ENCODE data around the gene YAP1. TPM values are rescaled to one million over a fixed set of nuclear protein-coding genes. Genes with fewer than 3 reads are reported as not detected.

Gene YAP1
- total RNA-seq, 4 donors from 2014 or later = 130 to 203 (median 200) TPM

- no peak for TF ChIP-seq POLR2A (IDR thresholded peaks at IDR 0.05)
- TF ChIP-seq CTCF (IDR thresholded peaks at IDR 0.05) = no peak
- no peak for TF ChIP-seq EP300 (IDR thresholded peaks at IDR 0.05)
- H3K27me3 ChIP-seq = no peaks in the 10 kb centered on the region
- H3K27ac ChIP-seq = no peak overlapping the region
- DNase-seq (ENCODE audit: low spot score in 2 of 2) = no peak
- H3K9me3 ChIP-seq = no peaks in the 10 kb centered on the region
- no peak overlapping the region for H3K4me3 ChIP-seq
- H3K36me3 ChIP-seq = peaks cover 0 to 5% (median 0%) of the 10 kb centered on the region in 3 donors
- H3K4me1 ChIP-seq = peaks cover 0 to 70% (median 13%) of the 10 kb centered on the region in 4 donors
- 41 to 49% methylated on average over 1 of the region's 1 CpG for WGBS, 2 donors
These were observed 32.1 kb downstream of the YAP1 start for GRCh38 chr11:102142333-102142732.

GRCh38 chr11:102143867-102144266 lies 33.6 kb downstream of the YAP1 start:
- peak overlapping the region in 1 of 4 donors; percentile 5 for H3K27ac ChIP-seq
- TF ChIP-seq CTCF (IDR thresholded peaks at IDR 0.05) = no peak
- TF ChIP-seq EP300 (IDR thresholded peaks at IDR 0.05) = no peak
- TF ChIP-seq POLR2A (IDR thresholded peaks at IDR 0.05) = no peak
- no peak overlapping the region for H3K4me3 ChIP-seq
- no peaks in the 10 kb centered on the region for H3K27me3 ChIP-seq
- H3K9me3 ChIP-seq = no peaks in the 10 kb centered on the region
- no peak for DNase-seq (ENCODE audit: low spot score in 2 of 2)
- 48 to 63% methylated on average over 1 of the region's 1 CpG for WGBS, 2 donors
- H3K36me3 ChIP-seq = no peaks in the 10 kb centered on the region
- peaks cover 0 to 68% (median 13%) of the 10 kb centered on the region in 4 donors for H3K4me1 ChIP-seq

GRCh38 chr11:102144357-102145355 lies 34.4 kb downstream of the YAP1 start:
- Histone ChIP-seq H3K4me1 (peaks cover 0 to 61% (median 11%) of the 10 kb centered on the region in 4 donors), H3K27me3 (no peaks in the 10 kb centered on the region), H3K4me3 (no peak overlapping the region), H3K9me3 (no peaks in the 10 kb centered on the region), H3K27ac (peak overlapping the region in 1 of 4 donors; percentile 54), H3K36me3 (no peaks in the 10 kb centered on the region)
- TF ChIP-seq CTCF (IDR thresholded peaks at IDR 0.05) (no peak), POLR2A (IDR thresholded peaks at IDR 0.05) (no peak), EP300 (IDR thresholded peaks at IDR 0.05) (peak in 1 of 2 donors; percentile 3)
- DNase-seq (ENCODE audit: low spot score in 2 of 2) = peak in 1 of 2 donors; percentile 63
- WGBS, 2 donors = 17 to 30% methylated on average over 4 of the region's 4 CpGs

- H3K27me3 ChIP-seq = no peaks in the 10 kb centered on the region
- TF ChIP-seq EP300 (IDR thresholded peaks at IDR 0.05) = no peak
- TF ChIP-seq CTCF (IDR thresholded peaks at IDR 0.05) = no peak
- TF ChIP-seq POLR2A (IDR thresholded peaks at IDR 0.05) = no peak
- no peak overlapping the region for H3K4me3 ChIP-seq
- no peak for DNase-seq (ENCODE audit: low spot score in 2 of 2)
- no peaks in the 10 kb centered on the region for H3K36me3 ChIP-seq
- peaks cover 0 to 48% (median 11%) of the 10 kb centered on the region in 4 donors for H3K4me1 ChIP-seq
- H3K9me3 ChIP-seq = no peaks in the 10 kb centered on the region
- 69 to 75% methylated on average over 4 of the region's 4 CpGs for WGBS, 2 donors
- peak overlapping the region in 1 of 4 donors; percentile 1 for H3K27ac ChIP-seq
These were observed 36.8 kb downstream of the YAP1 start for GRCh38 chr11:102147015-102147414.

GRCh38 chr11:102147632-102148031 lies 37.4 kb downstream of the YAP1 start:
- TF ChIP-seq CTCF (IDR thresholded peaks at IDR 0.05) (no peak), EP300 (IDR thresholded peaks at IDR 0.05) (no peak), POLR2A (IDR thresholded peaks at IDR 0.05) (no peak)
- WGBS, 2 donors = 90 to 91% methylated on average over 2 of the region's 2 CpGs
- no peaks in the 10 kb centered on the region for H3K9me3 ChIP-seq
- no peak overlapping the region for H3K4me3 ChIP-seq
- peak overlapping the region in 1 of 4 donors; percentile 1 for H3K27ac ChIP-seq
- H3K36me3 ChIP-seq = no peaks in the 10 kb centered on the region
- no peak for DNase-seq (ENCODE audit: low spot score in 2 of 2)
- peaks cover 0 to 45% (median 13%) of the 10 kb centered on the region in 4 donors for H3K4me1 ChIP-seq
- no peaks in the 10 kb centered on the region for H3K27me3 ChIP-seq
